Mucosa of gallbladder (tissue), 1 donor: Measurements from ENCODE around the gene WDR3. TPM values are rescaled to one million over a fixed set of nuclear protein-coding genes. Genes with fewer than 3 reads are reported as not detected.
"Not testable (repeated sequence)": the region's sequence is repeated elsewhere in the genome, so short reads cannot be mapped to it uniquely, and the experiment has no call there.

ENCODE experiments used
- DNase-seq: peaks from one replicate; pipeline ENCODE4 v3.0.0-alpha.2; 2020; ENCODE audit warnings: low spot score
- total RNA-seq: library from RNA; stranded (reverse); gene quantifications from one replicate; pipeline ENCODE4 v1.2.1, GENCODE V29; 2021
- donor health status: DM: no; HTN: no; CAD: no.

WDR3 gene
- 10.8 TPM for total RNA-seq

GRCh38 chr1:117929343-117930172 is at the start of gene WDR3, which contains the start of gene GDAP2:
Gene WDR3, plus strand, starts transcription at chr1:117929739. Its CDS starts 3,581 bp downstream, at chr1:117933320.
Gene GDAP2, minus strand, starts transcription at chr1:117929621. Its CDS starts 9,264 bp downstream, at chr1:117920357.
- DNase-seq = peak; percentile 97

DNA sequence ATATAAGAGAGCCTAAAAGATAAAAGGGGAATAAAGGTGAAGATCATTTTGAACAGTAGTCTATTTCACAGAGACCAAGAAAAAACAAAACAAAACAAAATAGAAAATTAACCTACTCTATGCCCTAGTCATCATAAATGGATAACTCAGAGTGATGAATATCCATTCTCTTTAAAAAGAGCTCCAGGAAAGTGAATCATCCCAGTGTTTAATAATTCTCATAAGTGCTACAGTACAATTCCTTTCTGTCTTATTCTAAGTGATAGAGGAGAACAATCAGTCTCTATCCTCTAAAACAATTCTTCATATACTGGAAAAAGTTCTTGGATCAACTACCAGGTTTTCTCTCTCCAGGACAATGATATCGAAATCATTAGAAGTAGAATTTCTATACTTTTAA is 45.9 kb upstream of the WDR3 start:
- no peak for DNase-seq

GRCh38 chr1:117886101-117886795 is 43.3 kb upstream of the WDR3 start:
- DNase-seq = no peak

DNA sequence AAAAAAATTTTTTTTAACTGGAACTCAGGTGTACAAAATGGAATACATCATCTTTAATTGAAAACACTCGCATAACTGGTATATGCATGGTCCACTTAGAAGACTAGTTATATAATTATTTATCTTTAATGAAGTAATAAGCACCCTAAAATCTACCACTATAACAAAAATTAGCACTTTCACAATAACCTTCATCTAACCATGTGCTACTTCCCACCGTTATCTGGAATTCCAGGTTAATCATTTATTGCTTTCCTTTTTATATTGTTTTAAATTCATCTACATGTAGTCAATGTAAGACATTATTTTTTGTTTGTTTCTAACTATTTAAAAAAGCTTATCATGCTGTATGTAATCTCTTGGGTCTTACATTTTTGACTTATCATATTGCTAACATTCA is 39.1 kb upstream of the WDR3 start:
- no peak for DNase-seq

GRCh38 chr1:117892512-117892911 is 37.0 kb upstream of the WDR3 start:
- DNase-seq = no peak

- DNase-seq = no peak
Measured at GRCh38 chr1:117894078-117894477, 35.5 kb upstream of the WDR3 start.

- peak; percentile 71 for DNase-seq
Measured at GRCh38 chr1:117895482-117896114, 33.9 kb upstream of the WDR3 start.

DNA sequence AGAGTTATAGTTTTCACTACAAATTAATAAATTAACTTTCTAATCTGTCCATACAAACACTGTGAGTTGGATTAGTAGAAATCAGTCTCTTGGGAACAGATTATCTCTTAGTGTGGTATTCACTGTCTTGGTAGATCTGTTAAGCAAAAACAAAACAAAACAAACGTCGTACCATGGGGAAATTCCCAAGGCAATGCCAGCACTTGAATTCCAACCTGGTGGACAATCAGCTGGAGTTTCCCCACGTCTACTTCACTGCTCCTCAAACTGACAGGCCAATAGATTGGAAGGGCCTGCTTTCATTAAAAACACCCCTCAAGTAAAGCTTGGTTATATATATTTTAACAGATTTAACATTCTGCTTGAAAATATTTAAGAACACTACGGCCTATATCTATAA is 32.0 kb upstream of the WDR3 start:
- no peak for DNase-seq

- no peak for DNase-seq
Measured at GRCh38 chr1:117899801-117900200, 29.7 kb upstream of the WDR3 start.

- DNase-seq = no peak
Measured at GRCh38 chr1:117902944-117903343, 26.6 kb upstream of the WDR3 start.

DNA sequence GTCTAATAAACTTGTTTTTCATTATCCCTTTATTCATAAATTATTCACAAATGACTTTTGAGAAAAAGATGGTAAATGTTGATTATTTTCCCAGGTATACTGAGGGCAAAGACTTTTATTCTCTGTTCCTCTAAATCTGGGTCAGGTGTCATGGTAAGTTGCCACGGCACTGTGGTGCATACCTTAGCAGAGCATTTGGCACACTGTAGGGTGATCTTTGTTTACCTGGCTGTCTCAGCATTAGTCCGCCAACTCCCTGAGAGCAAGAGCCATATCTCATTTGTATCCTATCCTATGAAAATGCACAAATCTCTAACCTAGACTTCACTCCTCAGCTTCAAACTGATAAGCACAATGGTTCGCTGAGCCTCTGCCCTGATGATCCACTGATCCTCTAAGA is 25.1 kb upstream of the WDR3 start:
- no peak for DNase-seq

- no peak for DNase-seq
Measured at GRCh38 chr1:117905019-117905418, 24.5 kb upstream of the WDR3 start.

DNA sequence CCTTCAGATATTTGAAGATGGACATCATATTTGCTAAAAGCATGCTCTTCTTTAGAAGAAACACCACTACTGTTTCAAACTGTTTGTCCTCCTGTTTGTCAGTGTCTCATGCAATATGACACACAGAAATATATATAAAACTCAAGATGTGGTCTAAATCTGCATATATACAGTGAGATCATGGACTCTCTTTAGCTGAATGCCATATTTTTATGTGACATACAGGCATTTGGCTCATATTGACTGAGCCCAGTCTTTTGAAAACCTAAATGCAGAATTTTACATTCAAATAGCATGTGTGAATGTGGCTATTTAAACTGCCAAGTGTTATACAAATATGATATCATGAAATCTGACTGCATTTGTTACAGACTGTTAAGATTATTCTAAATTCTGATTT is 18.5 kb upstream of the WDR3 start:
- DNase-seq = no peak

GRCh38 chr1:117919376-117919775 is 10.2 kb upstream of the WDR3 start:
- DNase-seq = no peak

- DNase-seq = no peak
Measured at GRCh38 chr1:117921991-117922390, 7.5 kb upstream of the WDR3 start.

- DNase-seq = not testable (repeated sequence)
Measured at GRCh38 chr1:117922717-117923116, 6.8 kb upstream of the WDR3 start.

DNA sequence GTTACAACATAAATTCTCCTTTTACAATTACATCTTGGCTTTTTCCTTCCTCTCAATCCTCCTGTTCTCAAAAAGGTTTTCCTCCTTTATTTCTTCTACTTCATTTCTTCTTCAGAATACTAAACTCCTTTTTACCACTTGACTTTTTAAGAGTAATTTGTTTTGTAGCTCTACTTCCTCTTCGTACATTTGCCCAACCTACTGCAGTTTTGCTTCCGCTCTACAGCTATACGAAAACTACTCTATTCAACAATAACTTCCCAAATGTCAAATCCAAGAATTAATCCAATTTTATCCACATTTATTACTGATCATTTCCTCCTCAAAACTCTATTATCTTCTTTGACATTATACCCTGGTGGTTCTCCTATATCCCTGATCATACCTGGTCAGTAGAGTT is 3.6 kb upstream of the WDR3 start:
- no peak for DNase-seq

DNA sequence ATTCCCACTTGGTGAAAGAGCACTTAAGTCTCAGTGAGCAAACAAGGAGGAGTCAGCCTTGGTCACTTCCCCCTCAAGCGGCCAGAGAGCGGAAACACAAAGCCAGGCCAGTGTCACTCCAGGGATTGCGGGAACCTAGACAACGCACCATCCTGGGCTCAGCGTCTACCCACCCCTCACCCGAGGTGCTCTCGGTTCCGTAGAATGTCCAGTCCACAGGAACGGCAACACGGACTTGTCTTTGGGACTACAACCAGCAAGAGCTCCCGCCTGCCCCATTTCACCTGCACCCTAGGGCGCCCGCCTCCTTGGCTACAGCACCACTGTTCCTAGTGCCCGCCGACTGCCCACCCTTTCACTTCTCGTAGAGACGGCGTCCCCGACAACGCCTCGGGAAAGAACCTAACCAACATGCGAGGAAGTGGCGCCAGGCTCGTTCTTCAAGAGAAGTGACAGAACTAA is 627 bp upstream of the WDR3 start:
- peak; percentile 36 for DNase-seq

- no peak for DNase-seq
Measured at GRCh38 chr1:117930173-117930447, 571 bp downstream of the WDR3 start.

GRCh38 chr1:117930484-117930883 is 945 bp downstream of the WDR3 start:
- no peak for DNase-seq

DNA sequence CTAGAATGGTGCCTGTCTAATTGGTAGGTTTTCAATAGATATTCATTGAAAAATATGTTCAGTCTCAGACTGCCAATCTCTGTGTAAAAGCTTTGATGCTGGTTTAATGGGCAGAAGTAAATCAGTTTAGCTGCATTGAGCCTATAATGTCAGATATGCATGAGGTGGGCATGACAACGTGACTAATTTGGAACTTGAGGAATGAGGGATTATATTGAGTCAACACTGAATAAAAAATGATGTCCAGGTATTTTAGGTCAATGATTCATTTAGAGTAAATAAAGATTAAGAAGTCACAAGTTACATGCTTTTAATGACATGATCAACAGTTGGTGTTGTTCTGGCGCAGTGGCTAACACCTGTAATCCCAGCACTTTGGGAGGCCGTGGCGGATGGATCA is 3.0 kb downstream of the WDR3 start:
- no peak for DNase-seq

DNA sequence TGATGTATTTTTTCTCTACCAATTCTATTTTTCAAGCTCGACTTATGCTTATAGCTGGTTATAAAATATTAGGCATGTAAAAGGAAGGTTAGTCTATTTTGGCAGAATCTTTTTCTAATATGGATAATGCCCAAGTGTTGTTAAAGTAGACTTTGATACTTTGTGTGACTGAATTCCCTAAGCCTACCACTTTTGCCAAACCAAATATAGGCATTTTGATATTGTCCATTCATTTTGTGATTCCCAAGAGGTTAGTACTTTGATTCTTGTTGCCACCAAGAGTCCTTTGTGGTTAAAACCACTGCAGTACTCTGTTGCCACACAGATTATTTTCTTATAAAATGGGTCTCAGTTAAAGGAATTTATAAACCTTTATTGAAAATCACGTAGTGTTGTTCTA is 4.2 kb downstream of the WDR3 start:
- no peak for DNase-seq

GRCh38 chr1:117942293-117942692 is 12.8 kb downstream of the WDR3 start:
- no peak for DNase-seq
